ENCODE measurements around the gene CD83.

The CD83 gene

DNA sequence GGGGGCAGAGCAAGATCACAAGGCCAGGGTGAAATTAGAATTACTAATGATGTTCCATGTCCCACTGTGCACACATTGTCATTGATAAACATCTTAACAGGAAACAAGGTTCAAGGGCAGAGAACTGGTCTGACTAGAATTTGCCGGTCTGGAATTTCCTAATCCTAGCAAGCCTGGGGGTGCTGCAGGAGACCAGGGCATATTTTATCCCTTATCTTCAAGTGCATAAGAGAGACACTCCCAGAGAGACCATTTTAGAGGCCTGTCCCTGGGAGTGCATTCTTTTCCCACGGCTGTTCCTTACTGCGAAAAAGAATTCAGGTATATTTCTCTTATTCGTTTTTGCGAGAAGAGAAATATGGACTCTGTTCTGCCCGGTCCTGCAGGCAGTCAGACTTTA is 41.5 kb downstream of the CD83 start:
- no peak for DNase-seq (ENCODE audit: low spot score in 2 of 2)
- no peak for ATAC-seq (ENCODE audit: low read depth)
- peaks cover 15% of the 10 kb centered on the region for H3K36me3 Mint-ChIP-seq
- H3K4me1 Mint-ChIP-seq: peaks cover 3% of the 10 kb centered on the region
- H3K4me3 Mint-ChIP-seq: no peak overlapping the region
- peaks cover 3% of the 10 kb centered on the region for H3K9me3 Mint-ChIP-seq
- H3K27me3 Mint-ChIP-seq: no peaks in the 10 kb centered on the region
- H3K27ac Mint-ChIP-seq: no peak overlapping the region

- Mint-ChIP-seq H3K27ac (no peak overlapping the region), H3K4me1 (no peaks in the 10 kb centered on the region), H3K9me3 (peaks cover 2% of the 10 kb centered on the region), H3K27me3 (no peaks in the 10 kb centered on the region), H3K4me3 (no peak overlapping the region), H3K36me3 (peaks cover 23% of the 10 kb centered on the region)
- no peak for DNase-seq (ENCODE audit: low spot score in 2 of 2)
- no peak for ATAC-seq (ENCODE audit: low read depth)
These were observed 45.3 kb downstream of the CD83 start for GRCh38 chr6:14162826-14163225.

- no peak for DNase-seq (ENCODE audit: low spot score in 2 of 2)
- Mint-ChIP-seq H3K9me3 (peaks cover 4% of the 10 kb centered on the region), H3K4me3 (no peak overlapping the region), H3K36me3 (peaks cover 24% of the 10 kb centered on the region), H3K4me1 (no peaks in the 10 kb centered on the region), H3K27ac (no peak overlapping the region), H3K27me3 (no peaks in the 10 kb centered on the region)
- no peak for ATAC-seq (ENCODE audit: low read depth)
These were observed 47.5 kb downstream of the CD83 start for GRCh38 chr6:14165091-14165490.

DNA sequence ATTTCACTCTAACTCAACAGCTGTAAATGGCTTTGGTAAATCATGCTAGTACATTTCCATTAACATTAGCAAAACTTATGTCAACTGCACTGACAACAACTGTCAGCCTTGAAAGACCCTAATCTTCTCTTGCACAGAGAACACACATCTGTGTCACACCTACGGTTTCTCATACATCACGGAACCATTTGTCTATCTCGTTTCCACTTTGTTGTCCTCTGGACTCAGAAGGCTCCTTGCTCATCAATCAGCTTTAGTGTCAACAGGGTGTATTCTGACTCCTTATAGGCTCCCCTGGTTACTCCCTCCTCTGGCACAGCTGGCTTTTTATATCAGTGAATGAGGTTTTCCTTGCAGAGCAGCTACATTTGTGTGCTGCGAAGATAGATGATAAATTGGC is 49.3 kb downstream of the CD83 start:
- H3K9me3 Mint-ChIP-seq: peaks cover 6% of the 10 kb centered on the region
- no peaks in the 10 kb centered on the region for H3K4me1 Mint-ChIP-seq
- peaks cover 22% of the 10 kb centered on the region for H3K36me3 Mint-ChIP-seq
- H3K4me3 Mint-ChIP-seq: no peak overlapping the region
- DNase-seq (ENCODE audit: low spot score in 2 of 2): no peak
- H3K27ac Mint-ChIP-seq: no peak overlapping the region
- H3K27me3 Mint-ChIP-seq: no peaks in the 10 kb centered on the region
- no peak for ATAC-seq (ENCODE audit: low read depth)

DNA sequence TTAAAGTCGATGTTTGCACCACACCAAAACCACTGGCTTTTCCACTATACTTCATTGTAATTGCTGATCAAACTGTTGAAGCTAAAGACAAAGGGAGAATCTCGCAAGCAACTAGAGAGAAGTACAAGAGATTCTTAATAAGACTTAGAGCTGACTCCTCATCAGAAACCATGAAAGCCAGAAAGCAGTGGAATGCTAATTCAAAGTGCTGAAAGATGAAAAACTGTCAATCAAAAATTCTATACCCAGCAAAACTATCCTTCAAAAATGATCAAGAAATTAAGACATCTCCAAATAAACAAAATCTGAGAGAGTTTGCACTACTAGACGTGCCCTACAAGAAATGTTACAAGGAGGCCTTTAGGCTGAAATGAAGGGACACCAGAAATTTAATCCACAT is 52.6 kb downstream of the CD83 start:
- Mint-ChIP-seq H3K4me1 (no peaks in the 10 kb centered on the region), H3K27me3 (no peaks in the 10 kb centered on the region), H3K9me3 (peaks cover 9% of the 10 kb centered on the region), H3K27ac (no peak overlapping the region), H3K4me3 (no peak overlapping the region), H3K36me3 (peaks cover 14% of the 10 kb centered on the region)
- DNase-seq (ENCODE audit: low spot score in 2 of 2) (no peak), ATAC-seq (ENCODE audit: low read depth) (no peak)

GRCh38 chr6:14172562-14172961 is 55.0 kb downstream of the CD83 start:
- Mint-ChIP-seq H3K9me3 (peaks cover 9% of the 10 kb centered on the region), H3K36me3 (peaks cover 13% of the 10 kb centered on the region), H3K4me3 (no peak overlapping the region), H3K27ac (no peak overlapping the region), H3K27me3 (no peaks in the 10 kb centered on the region), H3K4me1 (no peaks in the 10 kb centered on the region)
- DNase-seq (ENCODE audit: low spot score in 2 of 2) (no peak), ATAC-seq (ENCODE audit: low read depth) (no peak)

- no peak for DNase-seq (ENCODE audit: low spot score in 2 of 2)
- Mint-ChIP-seq H3K27me3 (no peaks in the 10 kb centered on the region), H3K4me1 (no peaks in the 10 kb centered on the region)
These were observed 56.7 kb downstream of the CD83 start for GRCh38 chr6:14174226-14174625.

GRCh38 chr6:14174996-14175395 is 57.4 kb downstream of the CD83 start:
- Mint-ChIP-seq H3K9me3 (peaks cover 5% of the 10 kb centered on the region), H3K27me3 (no peaks in the 10 kb centered on the region), H3K4me3 (no peak overlapping the region), H3K4me1 (no peaks in the 10 kb centered on the region), H3K36me3 (peaks cover 2% of the 10 kb centered on the region), H3K27ac (no peak overlapping the region)
- no peak for ATAC-seq (ENCODE audit: low read depth)
- DNase-seq (ENCODE audit: low spot score in 2 of 2): no peak

More at GRCh38 chr6:14174226-14174625, 56.7 kb downstream of the CD83 start:
- no peak overlapping the region for H3K27ac Mint-ChIP-seq
- H3K9me3 Mint-ChIP-seq: peaks cover 5% of the 10 kb centered on the region
- no peak for ATAC-seq (ENCODE audit: low read depth)
- H3K4me3 Mint-ChIP-seq: no peak overlapping the region
- peaks cover 2% of the 10 kb centered on the region for H3K36me3 Mint-ChIP-seq

- Mint-ChIP-seq H3K4me3 (no peak overlapping the region), H3K27ac (no peak overlapping the region), H3K27me3 (no peaks in the 10 kb centered on the region), H3K4me1 (no peaks in the 10 kb centered on the region), H3K9me3 (peaks cover 4% of the 10 kb centered on the region), H3K36me3 (peaks cover 2% of the 10 kb centered on the region)
- DNase-seq (ENCODE audit: low spot score in 2 of 2) (no peak), ATAC-seq (ENCODE audit: low read depth) (no peak)
These were observed 58.9 kb downstream of the CD83 start for GRCh38 chr6:14176429-14176828.

- peaks cover 3% of the 10 kb centered on the region for H3K9me3 Mint-ChIP-seq
- DNase-seq (ENCODE audit: low spot score in 2 of 2) (no peak), ATAC-seq (ENCODE audit: low read depth) (no peak)
- H3K36me3 Mint-ChIP-seq: peaks cover 2% of the 10 kb centered on the region
- H3K4me1 Mint-ChIP-seq: no peaks in the 10 kb centered on the region
- no peaks in the 10 kb centered on the region for H3K27me3 Mint-ChIP-seq
- no peak overlapping the region for H3K4me3 Mint-ChIP-seq
- H3K27ac Mint-ChIP-seq: no peak overlapping the region
These were observed 60.0 kb downstream of the CD83 start for GRCh38 chr6:14177413-14178082.

DNA sequence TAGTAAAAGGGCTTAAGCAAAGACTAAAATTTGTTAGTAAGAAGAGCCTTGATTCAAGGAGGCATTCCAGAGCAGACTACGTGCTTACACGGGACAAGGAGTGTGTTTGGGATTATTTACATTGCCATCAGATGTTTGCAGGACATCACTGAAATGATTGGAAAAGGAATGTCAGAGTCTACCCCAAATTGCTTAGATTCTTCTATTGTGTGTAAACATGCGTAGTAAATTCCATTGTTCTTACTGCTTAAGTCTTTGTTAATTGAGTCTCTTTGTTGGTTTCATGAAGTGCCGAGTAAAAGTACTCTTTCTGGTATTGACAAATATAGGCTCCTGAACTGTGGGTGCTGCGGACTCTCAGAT is 60.5 kb downstream of the CD83 start:
- Mint-ChIP-seq H3K36me3 (peaks cover 2% of the 10 kb centered on the region), H3K4me1 (no peaks in the 10 kb centered on the region), H3K27ac (no peak overlapping the region), H3K4me3 (no peak overlapping the region), H3K9me3 (no peaks in the 10 kb centered on the region), H3K27me3 (no peaks in the 10 kb centered on the region)
- ATAC-seq (ENCODE audit: low read depth) (no peak), DNase-seq (ENCODE audit: low spot score in 2 of 2) (no peak)

DNA sequence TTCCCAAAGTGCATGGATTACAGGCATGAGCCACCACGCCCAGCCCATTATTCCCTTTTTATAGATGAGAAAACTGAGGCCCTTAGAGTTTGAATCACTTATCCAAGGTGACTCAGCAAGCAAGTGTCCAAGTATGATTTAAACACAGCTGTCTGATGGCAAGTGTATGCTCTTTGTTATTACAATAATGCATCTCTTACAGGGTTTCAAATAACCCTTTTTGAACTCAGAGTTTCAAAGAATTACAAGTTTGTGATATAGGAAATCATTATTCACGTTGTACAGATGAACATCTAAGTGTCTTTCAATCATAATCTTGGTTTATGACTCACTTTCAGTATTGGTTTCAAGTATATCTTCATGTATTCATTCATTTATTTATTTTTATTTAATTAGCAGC is 63.0 kb downstream of the CD83 start:
- ATAC-seq (ENCODE audit: low read depth) (no peak), DNase-seq (ENCODE audit: low spot score in 2 of 2) (no peak)
- Mint-ChIP-seq H3K27ac (no peak overlapping the region), H3K36me3 (peaks cover 5% of the 10 kb centered on the region), H3K27me3 (no peaks in the 10 kb centered on the region), H3K9me3 (no peaks in the 10 kb centered on the region), H3K4me3 (no peak overlapping the region), H3K4me1 (no peaks in the 10 kb centered on the region)

DNA sequence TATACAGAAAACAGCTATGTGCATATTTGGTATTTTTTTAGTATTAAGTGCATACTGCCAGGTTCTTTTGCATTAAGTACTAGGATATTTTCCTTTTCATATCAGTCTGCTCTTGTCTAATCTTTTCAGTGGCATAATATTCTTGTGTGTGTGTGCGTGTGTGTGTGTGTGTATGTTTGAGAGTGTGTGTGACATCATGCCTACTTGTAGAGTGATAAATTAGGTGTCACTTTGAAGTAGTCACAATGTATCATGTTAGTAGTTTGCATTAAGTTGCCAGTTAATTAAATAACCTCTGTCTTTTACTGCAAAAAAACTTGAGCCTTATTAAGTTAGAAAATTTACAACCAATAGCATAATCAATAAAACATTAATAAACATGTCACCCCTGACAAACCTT is 65.3 kb downstream of the CD83 start:
- Mint-ChIP-seq H3K36me3 (peaks cover 4% of the 10 kb centered on the region), H3K4me1 (no peaks in the 10 kb centered on the region), H3K9me3 (no peaks in the 10 kb centered on the region), H3K27me3 (no peaks in the 10 kb centered on the region), H3K27ac (no peak overlapping the region), H3K4me3 (no peak overlapping the region)
- ATAC-seq (ENCODE audit: low read depth) (no peak), DNase-seq (ENCODE audit: low spot score in 2 of 2) (no peak)

All from memory B cell (primary cell).